ENCODE data around the gene C3orf49.

C3orf49 gene

GRCh38 chr3:63896332-63897030 is 77.4 kb downstream of the C3orf49 start:
- no peak overlapping the region for H3K4me3 ChIP-seq (ENCODE audit: low read depth, low read length)
- no peak for DNase-seq (ENCODE audit: low read depth)
- TF ChIP-seq MYC (IDR thresholded peaks at IDR 0.05; ENCODE audit: low read depth, low read length) (no peak), MAX (IDR thresholded peaks at IDR 0.05; ENCODE audit: low read depth, low read length) (no peak), CTCF (IDR thresholded peaks at IDR 0.05; ENCODE audit: low read depth, low read length) (no peak), POLR2A (IDR thresholded peaks at IDR 0.05; ENCODE audit: extremely low read depth, insufficient read length) (no peak)

Measured in NB4 (cell line).